Karpas-422 (cell line): Measurements from ENCODE around the gene FAR1. TPM values are rescaled to one million over a fixed set of nuclear protein-coding genes. Genes with fewer than 3 reads are reported as not detected.

Experiments
- DNase-seq: peaks from one replicate; pipeline ENCODE4 v3.0.0-alpha.2; 2015
- H2AFZ ChIP-seq: fragments of 200-600 bp; sonication (generic); 2 replicates; pipeline ENCODE4 v1.6.1; 2014; ENCODE audit warnings: antibody characterized with exemption, low read length, mixed read lengths
- H3K27ac ChIP-seq: fragments of 200-600 bp; sonication (generic); 2 replicates; pipeline ENCODE4 v1.5.1; 2014; ENCODE audit warnings: mild to moderate bottlenecking, low read length, moderate library complexity
- H3K27me3 ChIP-seq: fragments of 200-600 bp; sonication (generic); 2 replicates; pipeline ENCODE4 v1.6.1; 2014; ENCODE audit warnings: low read length, mixed read lengths
- H3K36me3 ChIP-seq: fragments of 200-600 bp; sonication (generic); 2 replicates; pipeline ENCODE4 v1.6.1; 2014; ENCODE audit warnings: low read length, mixed read lengths; ENCODE audit not compliant: insufficient read depth
- H3K4me1 ChIP-seq: fragments of 200-600 bp; sonication (generic); 2 replicates; pipeline ENCODE4 v1.6.1; 2014; ENCODE audit warnings: mild to moderate bottlenecking, low read length, mixed read lengths
- H3K4me2 ChIP-seq: fragments of 200-600 bp; sonication (generic); 2 replicates; pipeline ENCODE4 v1.6.1; 2014; ENCODE audit warnings: low read length, low read depth, mild to moderate bottlenecking; ENCODE audit not compliant: poor library complexity, severe bottlenecking
- H3K4me3 ChIP-seq: fragments of 200-600 bp; sonication (generic); 2 replicates; pipeline ENCODE4 v1.5.1; 2014; ENCODE audit warnings: mild to moderate bottlenecking, antibody characterized with exemption, low read length, mixed read lengths
- H3K79me2 ChIP-seq: fragments of 200-600 bp; sonication (generic); 2 replicates; pipeline ENCODE4 v1.6.1; 2014; ENCODE audit warnings: mild to moderate bottlenecking, low read length, mixed read lengths
- H3K9ac ChIP-seq: fragments of 200-600 bp; sonication (generic); 2 replicates; pipeline ENCODE4 v1.6.0; 2014; ENCODE audit warnings: low read length
- H3K9me2 ChIP-seq: fragments of 200-600 bp; sonication (generic), shearing (Covaris generic); replicated peaks from 2 replicates; pipeline ENCODE4 v1.6.0; 2014; ENCODE audit warnings: mild to moderate bottlenecking, low read length, moderate library complexity; ENCODE audit not compliant: insufficient read depth
- H3K9me3 ChIP-seq: fragments of 300-700, 200-600 bp; sonication (generic); 2 replicates; pipeline ENCODE4 v1.6.1; 2014; ENCODE audit warnings: low read length, mixed read lengths
- H4K20me1 ChIP-seq: fragments of 200-600 bp; sonication (generic); 2 replicates; pipeline ENCODE4 v1.6.1; 2014; ENCODE audit warnings: mild to moderate bottlenecking, antibody characterized with exemption, low read length, low read depth; ENCODE audit not compliant: insufficient read depth
- total RNA-seq: library from RNA; depleted of rRNA; stranded (reverse); fragments of >200 nt; shearing (Covaris generic); gene quantifications from 2 replicates; pipeline ENCODE4 v1.2.3, GENCODE V29; 2014; ENCODE audit warnings: low replicate concordance

Gene FAR1
- total RNA-seq, 1 experiment from 2014 or later = 98.1 TPM

- no peak overlapping the region for H3K4me3 ChIP-seq
- peaks cover 98% of the 10 kb centered on the region for H3K79me2 ChIP-seq
- no peaks in the 10 kb centered on the region for H3K4me1 ChIP-seq
- no peaks in the 10 kb centered on the region for H3K27me3 ChIP-seq
- H4K20me1 ChIP-seq = peaks cover 19% of the 10 kb centered on the region; the same call in 1 of the 2 replicates
- no peak overlapping the region for H3K27ac ChIP-seq
- no peaks in the 10 kb centered on the region for H3K9me2 ChIP-seq
- H3K9ac ChIP-seq = no peak overlapping the region
- DNase-seq = no peak
- no peaks in the 10 kb centered on the region for H3K9me3 ChIP-seq
- H3K4me2 ChIP-seq = no peak overlapping the region
- no peak overlapping the region for H2AFZ ChIP-seq
- peaks cover 13% of the 10 kb centered on the region for H3K36me3 ChIP-seq
Observed at GRCh38 chr11:13687271-13687670, 18.8 kb downstream of the FAR1 start.

GRCh38 chr11:13691286-13691899, 22.9 kb downstream of the FAR1 start:
- Histone ChIP-seq H3K27me3 (no peaks in the 10 kb centered on the region), H2AFZ (no peak overlapping the region), H4K20me1 (peaks cover 27% of the 10 kb centered on the region; the same call in 1 of the 2 replicates), H3K4me2 (no peak overlapping the region), H3K27ac (no peak overlapping the region), H3K4me3 (no peak overlapping the region), H3K9me2 (no peaks in the 10 kb centered on the region), H3K9me3 (no peaks in the 10 kb centered on the region), H3K4me1 (no peaks in the 10 kb centered on the region), H3K79me2 (peaks cover 96% of the 10 kb centered on the region), H3K36me3 (peaks cover 15% of the 10 kb centered on the region), H3K9ac (no peak overlapping the region)
- DNase-seq = no peak

GRCh38 chr11:13692172-13692571, 23.7 kb downstream of the FAR1 start:
- Histone ChIP-seq H3K4me1 (no peaks in the 10 kb centered on the region), H3K36me3 (peaks cover 20% of the 10 kb centered on the region), H2AFZ (no peak overlapping the region), H3K27me3 (no peaks in the 10 kb centered on the region), H3K9me3 (no peaks in the 10 kb centered on the region), H3K79me2 (peaks cover 96% of the 10 kb centered on the region), H3K4me3 (no peak overlapping the region), H3K4me2 (no peak overlapping the region), H4K20me1 (peaks cover 24% of the 10 kb centered on the region; the same call in 1 of the 2 replicates), H3K9me2 (no peaks in the 10 kb centered on the region), H3K9ac (no peak overlapping the region), H3K27ac (no peak overlapping the region)
- DNase-seq = no peak

- Histone ChIP-seq H3K27ac (no peak overlapping the region), H3K9me3 (no peaks in the 10 kb centered on the region), H3K9me2 (no peaks in the 10 kb centered on the region), H3K4me3 (no peak overlapping the region), H4K20me1 (peaks cover 20% of the 10 kb centered on the region; the same call in 1 of the 2 replicates), H3K4me1 (no peaks in the 10 kb centered on the region), H3K9ac (no peak overlapping the region), H2AFZ (no peak overlapping the region), H3K4me2 (no peak overlapping the region), H3K36me3 (peaks cover 20% of the 10 kb centered on the region), H3K79me2 (peaks cover 94% of the 10 kb centered on the region), H3K27me3 (no peaks in the 10 kb centered on the region)
- no peak for DNase-seq
Observed at GRCh38 chr11:13694115-13694514, 25.6 kb downstream of the FAR1 start.

GRCh38 chr11:13695886-13696285, 27.4 kb downstream of the FAR1 start:
- Histone ChIP-seq H3K27me3 (no peaks in the 10 kb centered on the region), H3K4me1 (no peaks in the 10 kb centered on the region), H3K4me3 (no peak overlapping the region), H3K27ac (no peak overlapping the region), H2AFZ (no peak overlapping the region), H3K36me3 (peaks cover 20% of the 10 kb centered on the region), H3K9me2 (no peaks in the 10 kb centered on the region), H4K20me1 (peaks cover 15% of the 10 kb centered on the region; the same call in 1 of the 2 replicates), H3K9ac (no peak overlapping the region), H3K9me3 (no peaks in the 10 kb centered on the region), H3K4me2 (no peak overlapping the region), H3K79me2 (peaks cover 88% of the 10 kb centered on the region)
- DNase-seq = no peak

- H3K9ac ChIP-seq = no peak overlapping the region
Observed at GRCh38 chr11:13697710-13698109, 29.2 kb downstream of the FAR1 start.

GRCh38 chr11:13698132-13698531, 29.7 kb downstream of the FAR1 start:
- no peak for DNase-seq
- Histone ChIP-seq H3K4me2 (no peak overlapping the region), H3K9ac (no peak overlapping the region), H2AFZ (no peak overlapping the region), H3K9me3 (no peaks in the 10 kb centered on the region), H3K27me3 (no peaks in the 10 kb centered on the region), H3K27ac (no peak overlapping the region), H3K36me3 (peaks cover 36% of the 10 kb centered on the region), H3K9me2 (no peaks in the 10 kb centered on the region), H3K79me2 (peaks cover 79% of the 10 kb centered on the region), H4K20me1 (peaks cover 9% of the 10 kb centered on the region; the same call in 1 of the 2 replicates), H3K4me3 (no peak overlapping the region), H3K4me1 (no peaks in the 10 kb centered on the region)

More at GRCh38 chr11:13697710-13698109, 29.2 kb downstream of the FAR1 start:
- Histone ChIP-seq H3K27ac (no peak overlapping the region), H4K20me1 (peaks cover 9% of the 10 kb centered on the region; the same call in 1 of the 2 replicates), H3K79me2 (peaks cover 83% of the 10 kb centered on the region), H3K4me1 (no peaks in the 10 kb centered on the region), H3K36me3 (peaks cover 32% of the 10 kb centered on the region), H3K27me3 (no peaks in the 10 kb centered on the region), H3K4me3 (no peak overlapping the region), H2AFZ (no peak overlapping the region), H3K9me2 (no peaks in the 10 kb centered on the region), H3K4me2 (no peak overlapping the region), H3K9me3 (no peaks in the 10 kb centered on the region)
- no peak for DNase-seq

GRCh38 chr11:13699041-13699440, 30.6 kb downstream of the FAR1 start:
- Histone ChIP-seq H3K4me2 (no peak overlapping the region), H4K20me1 (peaks cover 6% of the 10 kb centered on the region; the same call in 1 of the 2 replicates), H2AFZ (no peak overlapping the region), H3K27me3 (no peaks in the 10 kb centered on the region), H3K4me3 (no peak overlapping the region), H3K9ac (no peak overlapping the region), H3K36me3 (peaks cover 39% of the 10 kb centered on the region), H3K9me3 (no peaks in the 10 kb centered on the region), H3K9me2 (no peaks in the 10 kb centered on the region), H3K79me2 (peaks cover 70% of the 10 kb centered on the region), H3K27ac (no peak overlapping the region), H3K4me1 (no peaks in the 10 kb centered on the region)
- no peak for DNase-seq
